GM23338 (cell line): ENCODE results near the gene COL8A2. TPM values are rescaled to one million over a fixed set of nuclear protein-coding genes. Genes with fewer than 3 reads are reported as not detected.

ENCODE experiments used
- ATAC-seq: fragments of 200-7000 bp; cut with Tn5 transposase; 3 replicates; pipeline ENCODE4 v1.9.1; 2020
- DNase-seq: peaks from one replicate; pipeline ENCODE4 v3.0.0-alpha.2; 2015; ENCODE audit warnings: low spot score
- H2AFZ ChIP-seq: fragments of 200-600 bp; sonication (generic); 2 replicates; pipeline ENCODE4 v1.8.0; 2016; ENCODE audit warnings: antibody characterized with exemption, mild to moderate bottlenecking, moderate library complexity
- H3F3A ChIP-seq: fragments of 200-600 bp; sonication (generic); replicated peaks from 2 replicates; pipeline ENCODE4 v1.8.0; 2017; ENCODE audit warnings: antibody characterized with exemption, mixed run types, low read depth
- H3K27ac ChIP-seq: fragments of 200-600 bp; sonication (generic); 2 replicates; pipeline ENCODE4 v1.6.1; 2016; ENCODE audit warnings: low read depth
- H3K27me3 ChIP-seq: fragments of 200-600 bp; sonication (generic); 2 replicates; pipeline ENCODE4 v1.8.0; 2016; ENCODE audit warnings: mild to moderate bottlenecking, mixed run types, moderate library complexity; ENCODE audit not compliant: insufficient read depth
- H3K36me3 ChIP-seq: fragments of 200-600 bp; sonication (generic); 2 replicates; pipeline ENCODE4 v1.8.0; 2016; ENCODE audit warnings: mild to moderate bottlenecking; ENCODE audit not compliant: insufficient read depth
- H3K4me1 ChIP-seq: fragments of 200-600 bp; sonication (generic); 2 replicates; pipeline ENCODE4 v1.8.0; 2016; ENCODE audit warnings: mild to moderate bottlenecking, moderate library complexity; ENCODE audit not compliant: insufficient read depth
- H3K4me2 ChIP-seq: fragments of 200-600 bp; sonication (generic); 2 replicates; pipeline ENCODE4 v1.7.1; 2017; ENCODE audit warnings: mixed run types
- H3K4me3 ChIP-seq: fragments of 200-600 bp; sonication (generic); 2 replicates; pipeline ENCODE4 v1.6.1; 2016; ENCODE audit warnings: mixed run types
- H3K79me2 ChIP-seq: fragments of 200-600 bp; sonication (generic); replicated peaks from 2 replicates; pipeline ENCODE4 v1.8.0; 2017; ENCODE audit warnings: mild to moderate bottlenecking; ENCODE audit not compliant: insufficient read depth
- H3K9me2 ChIP-seq: fragments of 200-600 bp; sonication (generic); 2 replicates; pipeline ENCODE4 v1.8.0; 2017; ENCODE audit not compliant: insufficient read depth
- H4K20me1 ChIP-seq: fragments of 200-600 bp; sonication (generic); replicated peaks from 2 replicates; pipeline ENCODE4 v1.8.0; 2017; ENCODE audit warnings: mild to moderate bottlenecking; ENCODE audit not compliant: insufficient read depth
- H3K27ac Mint-ChIP-seq: 2 replicates; pipeline ENCODE4 v1.8.0; 2020; ENCODE audit warnings: inconsistent platforms, mild to moderate bottlenecking, moderate library complexity, mixed read lengths
- H3K27me3 Mint-ChIP-seq: 3 replicates; pipeline ENCODE4 v1.8.0; 2022; ENCODE audit warnings: low read depth, mild to moderate bottlenecking, moderate library complexity, mixed read lengths, inconsistent platforms; ENCODE audit not compliant: insufficient read depth, poor library complexity
- H3K36me3 Mint-ChIP-seq: 3 replicates; pipeline ENCODE4 v1.8.0; 2021; ENCODE audit warnings: low read depth, mild to moderate bottlenecking, inconsistent platforms, moderate library complexity, mixed read lengths
- H3K4me1 Mint-ChIP-seq: 3 replicates; pipeline ENCODE4 v1.8.0; 2020; ENCODE audit warnings: mild to moderate bottlenecking, inconsistent platforms, mixed read lengths
- H3K4me3 Mint-ChIP-seq: 3 replicates; pipeline ENCODE4 v1.8.0; 2021; ENCODE audit warnings: moderate library complexity, mild to moderate bottlenecking, inconsistent platforms, mixed read lengths
- H3K9me3 Mint-ChIP-seq: 3 replicates; pipeline ENCODE4 v1.8.0; 2020; ENCODE audit warnings: moderate library complexity, mild to moderate bottlenecking, inconsistent platforms, mixed read lengths
- CREB1 ChIP-seq: fragments of 250-450 bp; sonication (Bioruptor Pico); IDR thresholded peaks from 2 replicates; pipeline ENCODE4 v1.5.0; 2020; ENCODE audit warnings: low read depth, mild to moderate bottlenecking, moderate library complexity
- CTCF ChIP-seq, 2 experiments: fragments of 200-600 bp in 1 of 2; sonication (generic) in 1 of 2; conservative IDR thresholded peaks; 2 replicates each; pipeline versions ENCODE4 v1.5.1 to v1.6.1; 2016 to 2017; ENCODE audit warnings: antibody characterized with exemption in 2 of 2, low read depth in 2 of 2, mild to moderate bottlenecking in 2 of 2, moderate library complexity in 1 of 2
- ETS1 ChIP-seq: IDR thresholded peaks from 2 replicates; pipeline ENCODE4 v1.6.1; 2016; ENCODE audit warnings: antibody characterized with exemption
- EZH2 ChIP-seq: fragments of 200-600 bp; sonication (generic); IDR thresholded peaks from one replicate; pipeline ENCODE4 v1.8.0; 2017; ENCODE audit warnings: antibody characterized with exemption, mild to moderate bottlenecking, low read depth; ENCODE audit not compliant: unreplicated experiment
- EZH2phosphoT487 ChIP-seq: fragments of 200-600 bp; sonication (generic); IDR thresholded peaks from one replicate; pipeline ENCODE4 v1.8.1; 2018; ENCODE audit warnings: antibody characterized with exemption; ENCODE audit not compliant: unreplicated experiment
- JUNB ChIP-seq: IDR thresholded peaks from one replicate; pipeline ENCODE4 v1.6.1; 2016; ENCODE audit warnings: antibody characterized with exemption; ENCODE audit not compliant: unreplicated experiment
- NANOG ChIP-seq: IDR thresholded peaks from 2 replicates; pipeline ENCODE4 v1.6.1; 2016; ENCODE audit warnings: antibody characterized with exemption, borderline replicate concordance
- POLR2AphosphoS5 ChIP-seq: IDR thresholded peaks from 2 replicates; pipeline ENCODE4 v1.6.1; 2016; ENCODE audit warnings: antibody characterized with exemption, low read depth
- REST ChIP-seq: IDR thresholded peaks from one replicate; pipeline ENCODE4 v1.6.1; 2018; ENCODE audit warnings: antibody characterized with exemption; ENCODE audit not compliant: unreplicated experiment
- STAT1 ChIP-seq: IDR thresholded peaks from one replicate; pipeline ENCODE4 v1.6.1; 2016; ENCODE audit warnings: antibody characterized with exemption; ENCODE audit not compliant: unreplicated experiment
- ZNF114 ChIP-seq: fragments of 250-450 bp; sonication (Bioruptor Pico); IDR thresholded peaks from 2 replicates; pipeline ENCODE4 v1.5.0; 2020; ENCODE audit warnings: mild to moderate bottlenecking, moderate library complexity
- ZNF331 ChIP-seq: fragments of 250-450 bp; sonication (Bioruptor Pico); IDR thresholded peaks from 2 replicates; pipeline ENCODE4 v1.5.0; 2020; ENCODE audit warnings: low read depth, mild to moderate bottlenecking, moderate library complexity
- ZNF462 ChIP-seq: fragments of 250-450 bp; sonication (Bioruptor Pico); IDR thresholded peaks from 2 replicates; pipeline ENCODE4 v1.5.0; 2020; ENCODE audit warnings: mild to moderate bottlenecking, moderate library complexity
- polyA plus RNA-seq: library from polyadenylated mRNA; unstranded; fragments of >200 nt; fragmentation: Nextera tagmentation; extraction: Ambion mirVana; gene quantifications from 2 replicates; pipeline ENCODE4 v1.2.1, GENCODE V29; 2016
- total RNA-seq: library from RNA; depleted of rRNA; stranded (reverse); fragments of >200 nt; shearing (Covaris generic); gene quantifications from 2 replicates; pipeline ENCODE4 v1.2.3, GENCODE V29; 2014

COL8A2 gene
- total and polyA plus RNA-seq, 2 experiments from 2014 or later: 0.95 to 4.9 TPM

- H3K27me3 Mint-ChIP-seq: peaks cover 4% of the 10 kb centered on the region
- Histone ChIP-seq H4K20me1 (no peaks in the 10 kb centered on the region), H3K27me3 (no peaks in the 10 kb centered on the region), H3K4me1 (no peaks in the 10 kb centered on the region), H3K79me2 (no peaks in the 10 kb centered on the region), H2AFZ (no peak overlapping the region), H3F3A (no peaks in the 10 kb centered on the region), H3K27ac (no peak overlapping the region), H3K36me3 (no peaks in the 10 kb centered on the region), H3K4me2 (no peak overlapping the region), H3K9me2 (no peaks in the 10 kb centered on the region), H3K4me3 (no peak overlapping the region)
- TF ChIP-seq NANOG: no peak
- TF ChIP-seq ZNF462 (CRISPR knock-in tag): no peak
- no peak for TF ChIP-seq POLR2AphosphoS5
- TF ChIP-seq CTCF (conservative IDR thresholded peaks at IDR 0.05; ENCODE audit: low read depth in 2 of 2): no peak
- TF ChIP-seq ZNF331 (CRISPR knock-in tag): no peak
- TF ChIP-seq CREB1 (CRISPR knock-in tag): no peak
- TF ChIP-seq ETS1: no peak
- no peak for TF ChIP-seq JUNB
- TF ChIP-seq EZH2phosphoT487: no peak
- TF ChIP-seq STAT1: no peak
- TF ChIP-seq REST: no peak
- no peak for TF ChIP-seq ZNF114 (CRISPR knock-in tag)
- no peak for TF ChIP-seq EZH2
- H3K36me3 Mint-ChIP-seq: no peaks in the 10 kb centered on the region; the same call in 2 of the 3 replicates
- H3K4me3 Mint-ChIP-seq: no peak overlapping the region
- no peak overlapping the region for H3K27ac Mint-ChIP-seq
- DNase-seq (no peak), ATAC-seq (no peak)
- no peaks in the 10 kb centered on the region for H3K9me3 Mint-ChIP-seq
- H3K4me1 Mint-ChIP-seq: peaks cover 6% of the 10 kb centered on the region
Observed at GRCh38 chr1:36115931-36116330, 9.1 kb downstream of the COL8A2 start.
